A549 (cell line): ENCODE data around the gene PNPLA3. TPM values are rescaled to one million over a fixed set of nuclear protein-coding genes. Genes with fewer than 3 reads are reported as not detected.

ENCODE experiments used
- ATAC-seq, 2 experiments: fragments of 200-7000 bp in 1 of 2; fragments of >200 bp in 1 of 2; cut with Nextera tagmentation in 1 of 2; cut with Tn5 transposase in 1 of 2; 3 replicates each; pipeline versions ENCODE4 v1.8.0 to v1.9.1; 2018 to 2020; ENCODE audit warnings: mild to moderate bottlenecking in 1 of 2, moderate library complexity in 1 of 2
- CTCF ChIA-PET: fragments of 300-600 bp; sonication (Branson Sonifier 250); formaldehyde crosslinking; extraction: SDS; loops from one replicate; lab custom pipeline; 2021; ENCODE audit warnings: antibody characterized with exemption, inconsistent platforms; lab: Yijun Ruan, JAX
- POLR2A ChIA-PET: fragments of 350-600 bp; formaldehyde crosslinking; extraction: SDS; loops from one replicate; lab custom pipeline; 2021; ENCODE audit warnings: antibody characterized with exemption, inconsistent platforms; lab: Yijun Ruan, JAX
- DNase-seq, 2 experiments: peaks; one replicate each; pipeline versions ENCODE4 v3.0.0 to v3.0.0-alpha.2; 2011 to 2016; ENCODE audit warnings: low read depth in 1 of 2, low spot score in 1 of 2
- FAIRE-seq: peaks from 2 replicates; lab custom pipeline; 2011; peaks lifted over from hg19 to GRCh38; lab: Jason Lieb, UNC
- H3K27ac ChIP-seq, 2 experiments: fragments of >200 bp; sonication (Bioruptor Twin); formaldehyde crosslinking; 3 replicates each; pipeline ENCODE4 v1.5.1; 2016 to 2017
- H3K4me1 ChIP-seq: fragments of >200 bp; sonication (Bioruptor Twin); formaldehyde crosslinking; 3 replicates; pipeline ENCODE4 v1.6.1; 2016
- H3K4me2 ChIP-seq: fragments of >200 bp; sonication (Bioruptor Twin); formaldehyde crosslinking; 3 replicates; pipeline ENCODE4 v1.6.1; 2016
- H3K4me3 ChIP-seq: fragments of >200 bp; sonication (Bioruptor Twin); formaldehyde crosslinking; 3 replicates; pipeline ENCODE4 v1.5.1; 2016
- H3K9me3 ChIP-seq: fragments of >200 bp; sonication (Bioruptor Twin); formaldehyde crosslinking; 3 replicates; pipeline ENCODE4 v1.6.1; 2016
- ATOH8 ChIP-seq: fragments of 250-450 bp; sonication (Bioruptor Pico); IDR thresholded peaks from 2 replicates; pipeline ENCODE4 v1.5.0; 2020; ENCODE audit warnings: low read depth, mild to moderate bottlenecking, moderate library complexity
- BCL3 ChIP-seq: fragments of >200 bp; sonication (Bioruptor Twin); formaldehyde crosslinking; IDR thresholded peaks from 3 replicates; pipeline ENCODE4 v1.6.1; 2016
- BHLHE40 ChIP-seq: IDR thresholded peaks from 2 replicates; pipeline ENCODE4 v1.6.1; 2012; ENCODE audit warnings: low read depth, low read length, inconsistent platforms
- CBX2 ChIP-seq: fragments of 200-600 bp; sonication (generic); IDR thresholded peaks from 2 replicates; pipeline ENCODE4 v1.6.1; 2016; ENCODE audit warnings: low read depth, mild to moderate bottlenecking, borderline replicate concordance
- CEBPB ChIP-seq, 2 experiments: fragments of >200 bp in 1 of 2; sonication (Bioruptor Twin) in 1 of 2; formaldehyde crosslinking in 1 of 2; IDR thresholded peaks; 2 replicates each; pipeline ENCODE4 v1.6.1; 2012 to 2016
- CHD2 ChIP-seq: fragments of 150-350 bp; IDR thresholded peaks from 2 replicates; pipeline ENCODE4 v1.6.1; 2014; ENCODE audit warnings: low read length; ENCODE audit not compliant: partially characterized antibody
- CTCF ChIP-seq: fragments of >200 bp; sonication (Bioruptor Twin); formaldehyde crosslinking; IDR thresholded peaks from 3 replicates; pipeline ENCODE4 v1.5.1; 2016
- EHF ChIP-seq: fragments of 250-450 bp; sonication (Bioruptor Pico); IDR thresholded peaks from 2 replicates; pipeline ENCODE4 v1.5.0; 2020; ENCODE audit warnings: mild to moderate bottlenecking
- FOXS1 ChIP-seq: fragments of 250-450 bp; sonication (Bioruptor Pico); IDR thresholded peaks from 2 replicates; pipeline ENCODE4 v1.5.0; 2020; ENCODE audit warnings: mild to moderate bottlenecking, moderate library complexity
- HDAC2 ChIP-seq: fragments of 200-600 bp; sonication (generic); IDR thresholded peaks from 2 replicates; pipeline ENCODE4 v1.6.1; 2016
- HOXB13 ChIP-seq: fragments of 250-450 bp; sonication (Bioruptor Pico); IDR thresholded peaks from 2 replicates; pipeline ENCODE4 v1.5.0; 2020; ENCODE audit warnings: low read depth, mild to moderate bottlenecking, moderate library complexity
- JUN ChIP-seq, 2 experiments: fragments of >200 bp; sonication (Bioruptor Twin); formaldehyde crosslinking; IDR thresholded peaks; 2 replicates in 1 of 2; 3 replicates in 1 of 2; pipeline ENCODE4 v1.6.1; 2016 to 2017
- JUNB ChIP-seq: fragments of >200 bp; sonication (Bioruptor Twin); formaldehyde crosslinking; IDR thresholded peaks from 2 replicates; pipeline ENCODE4 v1.6.1; 2016
- NFE2L2 ChIP-seq: fragments of 150-350 bp; conservative IDR thresholded peaks from 2 replicates; pipeline ENCODE4 v1.6.1; 2014; ENCODE audit warnings: low read length
- NPAS2 ChIP-seq: fragments of 250-450 bp; sonication (Bioruptor Pico); IDR thresholded peaks from 2 replicates; pipeline ENCODE4 v1.8.0; 2022; ENCODE audit warnings: mild to moderate bottlenecking, moderate library complexity, borderline replicate concordance
- PHF8 ChIP-seq: fragments of 200-600 bp; sonication (generic); IDR thresholded peaks from 2 replicates; pipeline ENCODE4 v1.6.1; 2016; ENCODE audit warnings: low read depth, mild to moderate bottlenecking, antibody characterized with exemption, moderate library complexity, borderline replicate concordance
- POLR2A ChIP-seq: IDR thresholded peaks from 2 replicates; pipeline ENCODE4 v1.6.1; 2012; ENCODE audit warnings: mild to moderate bottlenecking, low read length
- TFCP2L1 ChIP-seq: fragments of 250-450 bp; sonication (Bioruptor Pico); IDR thresholded peaks from 2 replicates; pipeline ENCODE4 v1.5.0; 2021; ENCODE audit warnings: mild to moderate bottlenecking
- WGBS: methylation state at CpG from one replicate; pipeline ENCODE4 v1.1.6; 2017; ENCODE audit errors: missing lambda C conversion rate; 5-methylcytosine and 5-hydroxymethylcytosine counted together
- polyA minus RNA-seq: library from RNA; depleted of rRNA, polyadenylated mRNA; stranded (reverse); fragments of >200 nt; gene quantifications from 2 replicates; pipeline ENCODE4 v1.2.3, GENCODE V29; 2011; rRNA and poly(A)+ RNA removed
- polyA plus RNA-seq, 4 experiments: library from polyadenylated mRNA; depleted of rRNA in 3 of 4; stranded (reverse); fragments of >200 nt; fragmentation: RNase III in 1 of 4; extraction: RNeasy Plus Mini Kit Qiagen cat#74134 plus additional on column Dnase treatment in 1 of 4; gene quantifications; 2 replicates in 3 of 4; 3 replicates in 1 of 4; pipeline ENCODE4 v1.2.3, GENCODE V29; 2011 to 2017
- TF ChIP-seq, protein P1 (sequence below): IDR thresholded peaks from 2 replicates; pipeline ENCODE4 v1.6.1; 2012; ENCODE audit warnings: low read depth, borderline replicate concordance
- TF ChIP-seq, protein P2 (sequence below): IDR thresholded peaks from 2 replicates; pipeline ENCODE4 v1.6.1; 2012
- TF ChIP-seq, protein P3 (sequence below): fragments of 150-350 bp; IDR thresholded peaks from 2 replicates; pipeline ENCODE4 v1.6.1; 2014; ENCODE audit warnings: low read depth, mild to moderate bottlenecking, low read length
- TF ChIP-seq, protein P4 (sequence below): fragments of >200 bp; sonication (Bioruptor Twin); formaldehyde crosslinking; IDR thresholded peaks from 2 replicates; pipeline ENCODE4 v1.6.1; 2016

The PNPLA3 gene
- polyA plus RNA-seq (2011; rRNA removed) (1.3 TPM in 2 replicates), polyA plus RNA-seq (2017; fragmentation: RNase III; extraction: RNeasy Plus Mini Kit Qiagen cat#74134 plus additional on column Dnase treatment) (1.00 to 1.8 TPM (median 1.3 TPM) in 3 replicates), polyA minus RNA-seq (1.2 and 1.6 TPM in 2 replicates)
- polyA plus RNA-seq (2012; cell fraction: cytosol; rRNA removed), result 0.99 and 1.2 TPM in 2 replicates
- 2.2 and 2.3 TPM in 2 replicates for polyA plus RNA-seq (2012; cell fraction: nucleus; rRNA removed)

- DNase-seq (peak; percentile 71 to 79), FAIRE-seq (no peak), ATAC-seq (peak; percentile 86 to 94)
- ChIA-PET CTCF (interaction anchor here (1.0 kb wide), 2 partner anchors 22 to 36 kb away, joined by 3 read pairs; no protein-coding TSS in a partner anchor), POLR2A (interaction anchor here (1.0 to 1.3 kb wide), 3 partner anchors 9 to 31 kb away, joined by 3 to 4 read pairs (median 4); partner anchors contain the start of gene SAMM50)
- H3K4me3 ChIP-seq, result peak within 1 kb of the TSS; percentile 56
- H3K27ac ChIP-seq, result peak within 1 kb of the TSS; percentile 65 to 93
- H3K4me2 ChIP-seq, result peak within 1 kb of the TSS; percentile 90
- TF ChIP-seq POLR2A, result peak; percentile 40
- no peak for TF ChIP-seq CBX2
- TF ChIP-seq, protein P1, sequence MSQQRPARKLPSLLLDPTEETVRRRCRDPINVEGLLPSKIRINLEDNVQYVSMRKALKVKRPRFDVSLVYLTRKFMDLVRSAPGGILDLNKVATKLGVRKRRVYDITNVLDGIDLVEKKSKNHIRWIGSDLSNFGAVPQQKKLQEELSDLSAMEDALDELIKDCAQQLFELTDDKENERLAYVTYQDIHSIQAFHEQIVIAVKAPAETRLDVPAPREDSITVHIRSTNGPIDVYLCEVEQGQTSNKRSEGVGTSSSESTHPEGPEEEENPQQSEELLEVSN, result peak; percentile 67
- peak; percentile 29; the same call in 2 of the 3 replicates for TF ChIP-seq CTCF
- TF ChIP-seq BCL3, result 0 out of 3 replicates have a peak, but pooled peaks have one; percentile 20
- TF ChIP-seq, protein P2, sequence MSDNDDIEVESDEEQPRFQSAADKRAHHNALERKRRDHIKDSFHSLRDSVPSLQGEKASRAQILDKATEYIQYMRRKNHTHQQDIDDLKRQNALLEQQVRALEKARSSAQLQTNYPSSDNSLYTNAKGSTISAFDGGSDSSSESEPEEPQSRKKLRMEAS, result peak; percentile 80
- no peak for TF ChIP-seq HOXB13 (CRISPR knock-in tag)
- TF ChIP-seq PHF8, result peak; percentile 47; the same call in 1 of the 2 replicates
- TF ChIP-seq JUN (IDR thresholded peaks at IDR 0.05), result no peak
- TF ChIP-seq ATOH8 (CRISPR knock-in tag), result 0 out of 2 replicates have a peak, but pooled peaks have one; percentile 18
- no peaks in the 10 kb centered on the region for H3K9me3 ChIP-seq
- no CpG with 5 or more reads among the region's 100 CpGs for WGBS
- H3K4me1 ChIP-seq, result peaks cover 13% of the 10 kb centered on the region; the same call in 2 of the 3 replicates
These were observed at the start of gene PNPLA3 for GRCh38 chr22:43923631-43924464. PNPLA3 (plus strand) TSS chr22:43923805; CDS start chr22:43923912, 107 bp downstream.

DNA sequence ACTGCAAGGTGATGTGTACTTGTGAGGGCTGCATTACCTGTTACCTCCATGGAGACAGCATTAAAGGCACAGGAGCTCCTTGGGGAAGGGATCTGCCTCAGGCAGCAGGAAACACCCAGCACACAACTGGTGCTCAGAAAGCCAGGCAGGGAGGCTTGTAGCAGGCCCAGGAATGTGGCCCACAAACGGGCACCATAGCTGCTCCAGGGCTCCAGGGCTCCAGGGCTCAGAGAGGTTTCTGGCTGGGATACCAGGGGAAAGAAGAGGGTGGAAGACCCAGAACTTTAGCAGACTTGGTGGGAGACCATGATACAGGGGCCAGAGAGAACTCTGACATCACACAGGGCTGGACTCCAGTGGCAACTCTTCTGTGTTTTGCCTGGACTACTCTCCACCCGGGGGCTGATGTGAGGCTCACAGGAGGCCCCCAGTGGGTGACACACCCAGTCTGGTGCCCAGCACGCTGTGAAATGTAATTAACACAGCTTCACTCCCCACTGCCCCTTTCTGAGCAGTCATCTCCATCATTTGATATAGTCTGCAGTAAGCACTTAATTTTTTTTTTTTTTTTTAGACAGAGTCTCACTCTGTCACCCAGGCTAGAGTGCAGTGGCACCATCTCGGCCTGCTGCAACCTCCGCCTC is 46.6 kb upstream of the PNPLA3 start:
- no peak for DNase-seq
- Histone ChIP-seq H3K4me2 (no peak overlapping the region), H3K27ac (no peak overlapping the region), H3K4me1 (no peaks in the 10 kb centered on the region), H3K4me3 (no peak overlapping the region), H3K9me3 (no peaks in the 10 kb centered on the region)
- CTCF ChIA-PET, result interaction anchor here (2.4 to 3.4 kb wide), 2 partner anchors 8 to 69 kb away, joined by 8 to 13 read pairs; no protein-coding TSS in a partner anchor
- POLR2A ChIA-PET, result no interaction called here
- FAIRE-seq, result no peak
- TF ChIP-seq CTCF, result no peak
- TF ChIP-seq NPAS2 (CRISPR knock-in tag), result no peak
- TF ChIP-seq, protein P1, result no peak
- TF ChIP-seq BHLHE40, result no peak
- no peak for TF ChIP-seq CBX2
- TF ChIP-seq CHD2, result no peak
- no peak for TF ChIP-seq EHF
- TF ChIP-seq, protein P3, sequence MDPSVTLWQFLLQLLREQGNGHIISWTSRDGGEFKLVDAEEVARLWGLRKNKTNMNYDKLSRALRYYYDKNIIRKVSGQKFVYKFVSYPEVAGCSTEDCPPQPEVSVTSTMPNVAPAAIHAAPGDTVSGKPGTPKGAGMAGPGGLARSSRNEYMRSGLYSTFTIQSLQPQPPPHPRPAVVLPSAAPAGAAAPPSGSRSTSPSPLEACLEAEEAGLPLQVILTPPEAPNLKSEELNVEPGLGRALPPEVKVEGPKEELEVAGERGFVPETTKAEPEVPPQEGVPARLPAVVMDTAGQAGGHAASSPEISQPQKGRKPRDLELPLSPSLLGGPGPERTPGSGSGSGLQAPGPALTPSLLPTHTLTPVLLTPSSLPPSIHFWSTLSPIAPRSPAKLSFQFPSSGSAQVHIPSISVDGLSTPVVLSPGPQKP, result no peak
- TF ChIP-seq HDAC2, result no peak
- no peak for TF ChIP-seq TFCP2L1
- no peak for TF ChIP-seq JUNB
- TF ChIP-seq FOXS1 (CRISPR knock-in tag), result no peak
- no peak for TF ChIP-seq CEBPB (IDR thresholded peaks at IDR 0.05)
- TF ChIP-seq, protein P4, sequence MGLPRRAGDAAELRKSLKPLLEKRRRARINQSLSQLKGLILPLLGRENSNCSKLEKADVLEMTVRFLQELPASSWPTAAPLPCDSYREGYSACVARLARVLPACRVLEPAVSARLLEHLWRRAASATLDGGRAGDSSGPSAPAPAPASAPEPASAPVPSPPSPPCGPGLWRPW, result no peak
- no peak for TF ChIP-seq NFE2L2
- WGBS, result 24% methylated on average over 5 of the region's 5 CpGs
- no peak for ATAC-seq
